ENCODE results near the gene OPTC. TPM values are rescaled to one million over a fixed set of nuclear protein-coding genes. Genes with fewer than 3 reads are reported as not detected.

Gene OPTC
- total and polyA plus RNA-seq, 2 donors: 0.09 to 0.39 TPM

DNA sequence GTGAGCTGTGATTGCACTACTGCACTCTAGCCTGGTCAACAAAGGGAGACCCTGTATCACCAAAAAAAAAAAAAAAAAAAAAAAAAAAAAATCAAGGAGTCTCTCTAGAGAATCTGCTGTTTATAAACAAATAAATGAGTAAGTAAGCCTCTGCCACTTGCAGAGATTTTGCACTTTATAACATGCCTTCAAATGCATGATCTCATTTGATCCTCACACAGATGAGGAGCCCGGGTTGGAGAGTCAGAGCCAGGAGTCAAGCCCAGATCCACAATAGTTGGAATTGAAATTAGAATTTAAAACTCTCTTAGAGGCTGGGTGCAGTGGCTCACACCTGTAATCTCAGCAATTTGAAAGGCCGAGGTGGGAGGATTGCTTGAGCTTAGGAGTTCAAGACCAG, 14.3 kb upstream of the OPTC start:
- Histone ChIP-seq H3K9me3 (ENCODE audit: control insufficient read depth in 2 of 2, insufficient read depth in 1 of 2, low read length in 1 of 2) (no peaks in the 10 kb centered on the region), H3K4me1 (ENCODE audit: control insufficient read depth in 2 of 2, insufficient read depth in 2 of 2, low read length in 2 of 2) (peaks cover 0 to 6% of the 10 kb centered on the region in 2 donors), H3K36me3 (ENCODE audit: control insufficient read depth in 2 of 2, insufficient read depth in 2 of 2, low read length in 1 of 2) (no peaks in the 10 kb centered on the region), H3K27me3 (ENCODE audit: control insufficient read depth in 2 of 2, insufficient read depth in 1 of 2, low read length in 1 of 2) (peaks cover 0 to 17% of the 10 kb centered on the region in 2 donors), H3K4me3 (ENCODE audit: low read length in 2 of 2) (no peak overlapping the region), H3K27ac (ENCODE audit: low read depth in 1 of 2, low read length in 1 of 2) (no peak overlapping the region)
- DNase-seq (ENCODE audit: low read depth in 6 of 9, low spot score in 9 of 9): no peak
- WGBS: 96% methylated on average over 2 of the region's 2 CpGs

DNA sequence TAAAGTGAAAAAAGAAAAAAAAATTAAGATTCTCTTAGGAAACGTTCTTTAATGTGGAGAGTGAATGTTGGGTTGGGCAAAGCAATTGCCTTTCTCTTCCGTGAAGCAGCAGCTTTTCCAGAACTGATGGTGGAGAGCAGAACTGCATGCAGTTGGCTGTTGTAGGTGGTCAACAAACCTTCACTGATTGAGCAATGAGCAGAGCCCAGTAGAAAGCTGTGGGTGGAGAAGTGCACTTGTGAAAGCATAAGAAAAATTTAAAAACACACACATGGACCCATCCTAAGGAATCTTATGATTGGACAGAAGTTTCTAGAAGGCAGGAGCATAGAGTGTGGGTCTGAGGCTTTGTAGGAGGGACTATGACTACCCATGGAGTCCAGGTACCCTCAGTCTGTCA, 13.9 kb upstream of the OPTC start:
- WGBS: 90% methylated on average over 2 of the region's 2 CpGs
- Histone ChIP-seq H3K9me3 (ENCODE audit: control insufficient read depth in 2 of 2, insufficient read depth in 1 of 2, low read length in 1 of 2) (no peaks in the 10 kb centered on the region), H3K36me3 (ENCODE audit: control insufficient read depth in 2 of 2, insufficient read depth in 2 of 2, low read length in 1 of 2) (no peaks in the 10 kb centered on the region), H3K4me3 (ENCODE audit: low read length in 2 of 2) (no peak overlapping the region), H3K4me1 (ENCODE audit: control insufficient read depth in 2 of 2, insufficient read depth in 2 of 2, low read length in 2 of 2) (peaks cover 0 to 6% of the 10 kb centered on the region in 2 donors), H3K27me3 (ENCODE audit: control insufficient read depth in 2 of 2, insufficient read depth in 1 of 2, low read length in 1 of 2) (peaks cover 0 to 15% of the 10 kb centered on the region in 2 donors), H3K27ac (ENCODE audit: low read depth in 1 of 2, low read length in 1 of 2) (no peak overlapping the region)
- no peak for DNase-seq (ENCODE audit: low read depth in 6 of 9, low spot score in 9 of 9)

DNA sequence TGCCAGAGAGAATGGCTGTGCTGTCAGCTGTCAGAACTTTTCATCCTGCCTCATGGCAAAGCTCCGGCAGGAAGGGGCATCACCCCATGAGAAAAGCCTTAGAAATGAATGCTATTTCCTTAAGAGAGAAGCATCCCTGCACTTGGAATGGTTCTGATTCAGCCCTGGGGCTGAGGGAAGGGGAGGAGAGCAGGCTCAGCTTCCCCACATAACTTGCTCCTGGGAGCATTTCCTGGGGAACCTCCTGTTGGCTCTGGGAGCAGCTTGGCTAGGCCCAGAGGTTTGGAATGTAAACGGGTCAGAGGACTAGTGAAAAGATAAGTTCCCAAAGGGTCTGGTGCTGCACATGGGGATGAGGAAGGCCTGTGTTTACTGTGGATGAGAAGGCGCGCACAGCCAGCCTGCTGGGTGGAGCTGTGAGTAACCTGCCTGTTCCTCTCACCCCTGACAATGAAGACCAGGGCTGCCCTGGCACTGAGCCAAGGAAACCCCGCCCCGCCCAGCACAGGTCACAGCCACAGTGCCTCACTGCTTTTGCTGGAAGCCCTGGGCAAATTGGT, 13.3 kb upstream of the OPTC start:
- Histone ChIP-seq H3K27me3 (ENCODE audit: control insufficient read depth in 2 of 2, insufficient read depth in 1 of 2, low read length in 1 of 2) (peaks cover 0 to 14% of the 10 kb centered on the region in 2 donors), H3K4me3 (ENCODE audit: low read length in 2 of 2) (no peak overlapping the region), H3K9me3 (ENCODE audit: control insufficient read depth in 2 of 2, insufficient read depth in 1 of 2, low read length in 1 of 2) (no peaks in the 10 kb centered on the region), H3K4me1 (ENCODE audit: control insufficient read depth in 2 of 2, insufficient read depth in 2 of 2, low read length in 2 of 2) (peaks cover 0 to 6% of the 10 kb centered on the region in 2 donors), H3K27ac (ENCODE audit: low read depth in 1 of 2, low read length in 1 of 2) (no peak overlapping the region), H3K36me3 (ENCODE audit: control insufficient read depth in 2 of 2, insufficient read depth in 2 of 2, low read length in 1 of 2) (no peaks in the 10 kb centered on the region)
- DNase-seq (ENCODE audit: low read depth in 6 of 9, low spot score in 9 of 9): peak in 1 of 9 donors; percentile 18
- WGBS: 82% methylated on average over 6 of the region's 6 CpGs

DNA sequence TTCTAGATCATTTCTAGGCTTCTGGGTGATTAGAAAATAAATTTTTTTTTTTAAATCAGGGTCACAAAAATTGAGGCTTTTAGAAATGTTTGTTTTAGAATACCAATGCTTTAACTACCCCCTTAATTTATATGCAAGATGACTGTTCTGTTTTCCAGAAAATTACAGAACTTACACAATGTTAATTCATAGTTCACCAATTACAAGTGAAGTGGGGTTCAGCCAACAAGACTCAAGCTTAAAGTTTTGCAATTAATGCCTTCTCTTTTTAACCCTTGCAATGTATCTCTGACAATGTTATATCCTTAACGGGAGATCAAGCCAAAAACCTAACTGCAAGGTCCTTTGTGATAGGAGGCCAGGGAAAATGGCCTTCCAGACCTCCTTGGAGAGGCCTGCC, 12.8 kb upstream of the OPTC start:
- no peak for DNase-seq (ENCODE audit: low read depth in 6 of 9, low spot score in 9 of 9)
- no peaks in the 10 kb centered on the region for H3K36me3 ChIP-seq (ENCODE audit: control insufficient read depth in 2 of 2, insufficient read depth in 2 of 2, low read length in 1 of 2)
- H3K4me3 ChIP-seq (ENCODE audit: low read length in 2 of 2): no peak overlapping the region
- no peak overlapping the region for H3K27ac ChIP-seq (ENCODE audit: low read depth in 1 of 2, low read length in 1 of 2)
- 92% methylated on average over 1 of the region's 1 CpG for WGBS
- peaks cover 0 to 14% of the 10 kb centered on the region in 2 donors for H3K27me3 ChIP-seq (ENCODE audit: control insufficient read depth in 2 of 2, insufficient read depth in 1 of 2, low read length in 1 of 2)
- peaks cover 0 to 6% of the 10 kb centered on the region in 2 donors for H3K4me1 ChIP-seq (ENCODE audit: control insufficient read depth in 2 of 2, insufficient read depth in 2 of 2, low read length in 2 of 2)
- H3K9me3 ChIP-seq (ENCODE audit: control insufficient read depth in 2 of 2, insufficient read depth in 1 of 2, low read length in 1 of 2): no peaks in the 10 kb centered on the region

DNA sequence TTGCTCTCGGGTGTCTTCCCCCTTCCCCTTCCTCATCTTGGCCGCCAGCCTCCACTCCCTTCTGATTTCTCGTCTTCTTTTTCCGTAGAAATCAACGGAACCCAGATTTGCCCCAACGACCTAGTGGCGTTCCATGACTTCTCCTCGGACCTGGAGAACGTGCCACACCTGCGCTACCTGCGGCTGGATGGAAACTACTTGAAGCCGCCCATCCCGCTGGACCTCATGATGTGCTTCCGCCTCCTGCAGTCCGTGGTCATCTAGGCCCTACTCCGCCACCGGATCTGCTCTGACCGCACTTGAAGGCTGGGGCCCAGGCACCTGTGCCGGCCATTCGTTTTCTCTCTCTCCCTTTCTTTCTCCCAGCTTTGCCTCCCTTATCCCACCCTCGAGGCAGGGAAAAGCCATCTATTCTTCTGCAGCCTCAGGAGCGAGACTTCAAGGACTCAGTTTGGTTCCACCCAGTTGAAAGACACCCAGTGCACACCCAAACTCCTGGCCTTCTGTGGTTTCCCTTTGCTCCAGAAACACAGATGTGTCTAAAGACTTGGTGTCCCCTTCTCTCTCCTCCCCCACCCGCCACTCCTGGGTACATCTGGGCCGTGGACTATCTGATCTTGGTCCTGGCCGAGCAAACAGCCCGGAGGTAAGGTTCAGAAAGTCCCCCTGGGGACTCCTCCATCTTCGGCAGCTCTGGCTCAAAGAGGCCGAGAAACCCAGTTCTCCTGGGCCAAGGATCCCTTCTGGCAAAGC, 7.2 kb upstream of the OPTC start:
- H3K36me3 ChIP-seq (ENCODE audit: control insufficient read depth in 2 of 2, insufficient read depth in 2 of 2, low read length in 1 of 2): no peaks in the 10 kb centered on the region
- DNase-seq (ENCODE audit: low read depth in 6 of 9, low spot score in 9 of 9): no peak
- peak overlapping the region in 1 of 2 donors; percentile 36 for H3K4me3 ChIP-seq (ENCODE audit: low read length in 2 of 2)
- peak overlapping the region in 1 of 2 donors; percentile 37 for H3K27ac ChIP-seq (ENCODE audit: low read depth in 1 of 2, low read length in 1 of 2)
- H3K4me1 ChIP-seq (ENCODE audit: control insufficient read depth in 2 of 2, insufficient read depth in 2 of 2, low read length in 2 of 2): peaks cover 3 to 13% of the 10 kb centered on the region in 2 donors
- 96% methylated on average over 28 of the region's 28 CpGs for WGBS
- H3K27me3 ChIP-seq (ENCODE audit: control insufficient read depth in 2 of 2, insufficient read depth in 1 of 2, low read length in 1 of 2): peaks cover 0 to 2% of the 10 kb centered on the region in 2 donors
- no peaks in the 10 kb centered on the region for H3K9me3 ChIP-seq (ENCODE audit: control insufficient read depth in 2 of 2, insufficient read depth in 1 of 2, low read length in 1 of 2)

DNA sequence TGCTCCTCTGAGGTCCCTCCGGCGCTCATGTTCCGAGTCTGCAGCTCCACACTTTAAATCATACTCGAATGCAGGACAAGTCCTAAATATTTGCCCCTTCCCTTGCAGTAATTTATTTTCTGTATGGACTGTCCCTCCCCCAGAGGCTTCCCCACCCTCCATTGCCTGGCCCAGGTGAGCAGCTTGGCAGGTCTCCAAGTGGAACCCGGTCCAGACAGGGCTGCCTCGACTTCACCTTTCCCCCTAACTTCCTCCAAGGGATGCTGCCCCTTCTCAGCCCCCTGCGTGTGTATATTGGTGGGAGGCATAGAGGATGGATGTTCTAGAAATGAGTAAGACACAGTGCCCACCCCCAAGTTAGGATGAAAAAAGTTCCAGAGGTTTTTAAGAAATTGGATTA, 5.4 kb upstream of the OPTC start:
- 92% methylated on average over 7 of the region's 7 CpGs for WGBS
- H3K4me1 ChIP-seq (ENCODE audit: control insufficient read depth in 2 of 2, insufficient read depth in 2 of 2, low read length in 2 of 2): peaks cover 3 to 13% of the 10 kb centered on the region in 2 donors
- DNase-seq (ENCODE audit: low read depth in 6 of 9, low spot score in 9 of 9): no peak
- no peak overlapping the region for H3K27ac ChIP-seq (ENCODE audit: low read depth in 1 of 2, low read length in 1 of 2)
- H3K27me3 ChIP-seq (ENCODE audit: control insufficient read depth in 2 of 2, insufficient read depth in 1 of 2, low read length in 1 of 2): peaks cover 0 to 3% of the 10 kb centered on the region in 2 donors
- no peak overlapping the region for H3K4me3 ChIP-seq (ENCODE audit: low read length in 2 of 2)
- H3K36me3 ChIP-seq (ENCODE audit: control insufficient read depth in 2 of 2, insufficient read depth in 2 of 2, low read length in 1 of 2): no peaks in the 10 kb centered on the region
- no peaks in the 10 kb centered on the region for H3K9me3 ChIP-seq (ENCODE audit: control insufficient read depth in 2 of 2, insufficient read depth in 1 of 2, low read length in 1 of 2)

DNA sequence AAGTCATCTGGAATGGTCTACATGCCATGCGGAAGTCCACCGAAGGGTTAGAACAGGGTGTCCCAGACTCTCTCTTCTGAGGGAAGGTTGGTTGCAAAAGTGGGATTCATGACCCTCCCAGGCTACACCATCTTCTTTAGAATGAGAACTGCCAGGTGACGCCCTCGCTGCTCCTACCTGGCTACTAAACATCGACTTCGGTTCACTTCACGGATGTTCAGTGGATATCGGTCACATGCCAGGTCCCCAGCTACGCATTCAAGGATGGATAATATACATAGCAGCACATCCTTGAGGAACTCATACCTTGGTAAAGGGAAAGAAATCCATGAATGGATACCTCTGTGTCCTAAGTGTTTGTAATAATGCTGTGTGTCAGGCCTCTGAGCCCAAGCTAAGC, 3.3 kb upstream of the OPTC start:
- 98% methylated on average over 9 of the region's 9 CpGs for WGBS
- Histone ChIP-seq H3K9me3 (ENCODE audit: control insufficient read depth in 2 of 2, insufficient read depth in 1 of 2, low read length in 1 of 2) (no peaks in the 10 kb centered on the region), H3K4me3 (ENCODE audit: low read length in 2 of 2) (no peak overlapping the region), H3K36me3 (ENCODE audit: control insufficient read depth in 2 of 2, insufficient read depth in 2 of 2, low read length in 1 of 2) (no peaks in the 10 kb centered on the region), H3K27me3 (ENCODE audit: control insufficient read depth in 2 of 2, insufficient read depth in 1 of 2, low read length in 1 of 2) (peaks cover 0 to 7% of the 10 kb centered on the region in 2 donors), H3K4me1 (ENCODE audit: control insufficient read depth in 2 of 2, insufficient read depth in 2 of 2, low read length in 2 of 2) (peaks cover 3 to 13% of the 10 kb centered on the region in 2 donors), H3K27ac (ENCODE audit: low read depth in 1 of 2, low read length in 1 of 2) (no peak overlapping the region)
- DNase-seq (ENCODE audit: low read depth in 6 of 9, low spot score in 9 of 9): no peak

DNA sequence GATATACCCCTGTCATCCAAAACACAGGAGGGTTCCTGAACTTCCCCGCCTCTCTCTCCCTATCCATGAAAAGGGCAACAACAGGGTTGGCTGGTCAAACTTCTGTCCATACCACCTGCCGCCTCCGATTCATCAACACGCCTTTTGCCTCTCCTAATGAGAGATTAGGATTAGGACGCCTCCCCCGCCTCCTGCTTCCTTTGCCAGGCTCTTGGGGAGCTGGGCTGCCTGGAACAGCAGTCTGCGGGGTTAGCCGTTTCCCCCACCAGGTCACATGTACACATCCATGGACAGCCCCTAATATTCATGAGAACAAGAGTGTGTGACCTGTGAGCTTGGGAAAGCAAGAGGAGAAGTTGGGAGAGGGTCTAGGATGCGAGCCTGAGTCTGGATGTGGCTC, 2.3 kb upstream of the OPTC start:
- Histone ChIP-seq H3K27ac (ENCODE audit: low read depth in 1 of 2, low read length in 1 of 2) (no peak overlapping the region), H3K4me3 (ENCODE audit: low read length in 2 of 2) (no peak overlapping the region), H3K9me3 (ENCODE audit: control insufficient read depth in 2 of 2, insufficient read depth in 1 of 2, low read length in 1 of 2) (no peaks in the 10 kb centered on the region), H3K4me1 (ENCODE audit: control insufficient read depth in 2 of 2, insufficient read depth in 2 of 2, low read length in 2 of 2) (peaks cover 3 to 13% of the 10 kb centered on the region in 2 donors), H3K27me3 (ENCODE audit: control insufficient read depth in 2 of 2, insufficient read depth in 1 of 2, low read length in 1 of 2) (peaks cover 0 to 7% of the 10 kb centered on the region in 2 donors), H3K36me3 (ENCODE audit: control insufficient read depth in 2 of 2, insufficient read depth in 2 of 2, low read length in 1 of 2) (no peaks in the 10 kb centered on the region)
- 93% methylated on average over 9 of the region's 9 CpGs for WGBS
- no peak for DNase-seq (ENCODE audit: low read depth in 6 of 9, low spot score in 9 of 9)

DNA sequence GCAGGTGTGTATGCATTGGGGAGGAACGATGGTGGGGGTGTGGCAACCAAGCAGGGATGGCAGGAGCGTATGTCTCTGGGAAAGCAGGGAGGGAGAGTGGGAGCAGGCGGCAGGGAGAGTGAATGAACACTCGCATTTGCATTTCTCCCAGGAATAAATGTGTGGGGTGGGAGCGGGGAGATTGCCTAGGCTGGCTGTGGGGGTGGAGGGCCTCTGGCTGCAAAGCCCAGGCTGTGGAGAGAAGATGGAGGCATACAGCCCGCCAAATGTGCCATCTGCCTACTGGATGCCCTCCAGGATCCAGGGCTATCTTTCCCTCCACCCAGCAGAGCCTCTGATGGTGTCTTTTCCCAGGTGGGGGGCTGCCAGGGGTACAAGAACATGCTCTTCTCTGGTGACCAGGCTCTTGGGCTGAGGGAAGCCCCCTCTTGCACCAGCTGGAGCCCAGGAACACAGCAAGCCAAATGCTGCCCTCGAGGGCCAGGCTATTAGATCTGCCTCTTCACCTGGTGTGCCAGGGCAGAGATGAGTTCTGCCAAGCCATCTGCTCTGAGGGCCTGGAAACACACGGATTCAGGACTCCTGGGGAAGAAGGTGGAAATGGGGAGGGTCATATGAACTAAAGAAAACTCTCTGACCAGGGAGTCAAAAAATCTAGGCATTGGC, 1.7 kb upstream of the OPTC start:
- no peak overlapping the region for H3K27ac ChIP-seq (ENCODE audit: low read depth in 1 of 2, low read length in 1 of 2)
- peaks cover 0 to 7% of the 10 kb centered on the region in 2 donors for H3K27me3 ChIP-seq (ENCODE audit: control insufficient read depth in 2 of 2, insufficient read depth in 1 of 2, low read length in 1 of 2)
- H3K36me3 ChIP-seq (ENCODE audit: control insufficient read depth in 2 of 2, insufficient read depth in 2 of 2, low read length in 1 of 2): no peaks in the 10 kb centered on the region
- DNase-seq (ENCODE audit: low read depth in 6 of 9, low spot score in 9 of 9): no peak
- 86% methylated on average over 8 of the region's 8 CpGs for WGBS
- no peaks in the 10 kb centered on the region for H3K9me3 ChIP-seq (ENCODE audit: control insufficient read depth in 2 of 2, insufficient read depth in 1 of 2, low read length in 1 of 2)
- peaks cover 3 to 9% of the 10 kb centered on the region in 2 donors for H3K4me1 ChIP-seq (ENCODE audit: control insufficient read depth in 2 of 2, insufficient read depth in 2 of 2, low read length in 2 of 2)
- no peak overlapping the region for H3K4me3 ChIP-seq (ENCODE audit: low read length in 2 of 2)

Data from thymus (tissue), 11 donors.